GM12864 (cell line): Measurements from ENCODE around the gene SART3.

Experiments used
- DNase-seq: peaks from one replicate; pipeline ENCODE4 v3.0.0-alpha.2; 2011; ENCODE audit warnings: low read depth
- H3K4me3 ChIP-seq: 2 replicates; pipeline ENCODE4 v1.5.1; 2011; ENCODE audit warnings: mild to moderate bottlenecking, low read depth, low read length, control low read depth
- CTCF ChIP-seq: IDR thresholded peaks from 2 replicates; pipeline ENCODE4 v1.5.1; 2011; ENCODE audit warnings: low read depth, mild to moderate bottlenecking, moderate library complexity, low read length, control low read depth, inconsistent platforms; ENCODE audit errors: missing control alignments

SART3 gene

GRCh38 chr12:108543652-108544051 is 17.3 kb downstream of the SART3 start:
- H3K4me3 ChIP-seq, result no peak overlapping the region
- TF ChIP-seq CTCF, result no peak
- DNase-seq, result no peak

- no peak for DNase-seq
- no peak for TF ChIP-seq CTCF
Measured at GRCh38 chr12:108542320-108542719, 18.7 kb downstream of the SART3 start.

GRCh38 chr12:108538616-108539195 is 22.3 kb downstream of the SART3 start:
- no peak overlapping the region for H3K4me3 ChIP-seq
- TF ChIP-seq CTCF, result no peak

More at GRCh38 chr12:108542320-108542719, 18.7 kb downstream of the SART3 start:
- no peak overlapping the region; the same call in 1 of the 2 replicates for H3K4me3 ChIP-seq

GRCh38 chr12:108538146-108538545 is 22.8 kb downstream of the SART3 start:
- DNase-seq, result no peak
- H3K4me3 ChIP-seq, result no peak overlapping the region
- no peak for TF ChIP-seq CTCF

More at GRCh38 chr12:108538616-108539195, 22.3 kb downstream of the SART3 start:
- no peak for DNase-seq

GRCh38 chr12:108531929-108532848 is 28.8 kb downstream of the SART3 start:
- DNase-seq, result no peak
- no peak for TF ChIP-seq CTCF
- no peak overlapping the region for H3K4me3 ChIP-seq

- DNase-seq, result no peak
- no peak overlapping the region for H3K4me3 ChIP-seq
- no peak for TF ChIP-seq CTCF
Measured at GRCh38 chr12:108530161-108530560, 30.8 kb downstream of the SART3 start.

GRCh38 chr12:108527166-108527496 is 33.8 kb downstream of the SART3 start:
- H3K4me3 ChIP-seq, result no peak overlapping the region
- no peak for TF ChIP-seq CTCF
- DNase-seq, result no peak
